NCI-H2081 treated with DMSO at 0.1 percent for 48 hours (cell line): ENCODE measurements around the gene NUAK2.

Experiments used
- DNase-seq: peaks from one replicate; lab custom pipeline; 2025; lab: John Stamatoyannopoulos, UW

Gene NUAK2

GRCh38 chr1:205256951-205257625 lies 64.5 kb downstream of the NUAK2 start:
- DNase-seq, result no peak

GRCh38 chr1:205255941-205256780 lies 65.4 kb downstream of the NUAK2 start:
- DNase-seq, result peak; percentile 8
